Fibroblast of skin of right quadriceps (primary cell): ENCODE measurements around the gene DRD1.
"Not testable (repeated sequence)": the region's sequence is repeated elsewhere in the genome, so short reads cannot be mapped to it uniquely, and the experiment has no call there.

Experiments
- DNase-seq: peaks from one replicate; pipeline ENCODE4 v3.0.0-alpha.2; 2013

Gene DRD1

GRCh38 chr5:175418251-175418650 lies 25.7 kb downstream of the DRD1 start:
- DNase-seq, result no peak

GRCh38 chr5:175417384-175417783 lies 26.6 kb downstream of the DRD1 start:
- DNase-seq, result no peak

- DNase-seq, result no peak
Observed at GRCh38 chr5:175415303-175415702, 28.7 kb downstream of the DRD1 start.

GRCh38 chr5:175410926-175411325 lies 33.1 kb downstream of the DRD1 start:
- no peak for DNase-seq

- no peak for DNase-seq
Observed at GRCh38 chr5:175406300-175406699, 37.7 kb downstream of the DRD1 start.

- DNase-seq, result not testable (repeated sequence)
Observed at GRCh38 chr5:175397590-175398297, 46.2 kb downstream of the DRD1 start.

GRCh38 chr5:175395430-175395829 lies 48.6 kb downstream of the DRD1 start:
- DNase-seq, result not testable (repeated sequence)

GRCh38 chr5:175394601-175395000 lies 49.4 kb downstream of the DRD1 start:
- DNase-seq, result no peak

GRCh38 chr5:175393897-175394296 lies 50.1 kb downstream of the DRD1 start:
- DNase-seq, result no peak

- DNase-seq, result no peak
Observed at GRCh38 chr5:175392236-175392635, 51.7 kb downstream of the DRD1 start.

- DNase-seq, result no peak
Observed at GRCh38 chr5:175390352-175391083, 53.5 kb downstream of the DRD1 start.
